GM19043 (cell line): ENCODE results near the gene EGFL7.

Source experiments
- ATAC-seq: cut with Tn5 transposase; IDR thresholded peaks from one replicate; pipeline ENCODE4 v1.9.1; 2021; ENCODE audit warnings: low read depth; ENCODE audit not compliant: unreplicated experiment

EGFL7 gene

GRCh38 chr9:136671646-136672430, 9.1 kb downstream of the EGFL7 start:
- ATAC-seq, result no peak

- no peak for ATAC-seq
Observed at GRCh38 chr9:136672431-136673087, 9.8 kb downstream of the EGFL7 start.

GRCh38 chr9:136673088-136673974, 10.6 kb downstream of the EGFL7 start:
- no peak for ATAC-seq

- no peak for ATAC-seq
Observed at GRCh38 chr9:136673975-136674785, 11.5 kb downstream of the EGFL7 start.

GRCh38 chr9:136674786-136675349, 12.2 kb downstream of the EGFL7 start:
- ATAC-seq, result no peak

GRCh38 chr9:136675477-136676296, 13.0 kb downstream of the EGFL7 start:
- no peak for ATAC-seq

- no peak for ATAC-seq
Observed at GRCh38 chr9:136676297-136676794, 13.6 kb downstream of the EGFL7 start.

GRCh38 chr9:136676920-136677686, 14.4 kb downstream of the EGFL7 start:
- no peak for ATAC-seq

- ATAC-seq, result no peak
Observed at GRCh38 chr9:136678034-136678433, 15.3 kb downstream of the EGFL7 start.

- ATAC-seq, result no peak
Observed at GRCh38 chr9:136678624-136679023, 15.9 kb downstream of the EGFL7 start.

- ATAC-seq, result no peak
Observed at GRCh38 chr9:136679431-136679941, 16.8 kb downstream of the EGFL7 start.

- no peak for ATAC-seq
Observed at GRCh38 chr9:136681029-136681428, 18.3 kb downstream of the EGFL7 start.

- no peak for ATAC-seq
Observed at GRCh38 chr9:136681945-136682699, 19.4 kb downstream of the EGFL7 start.

GRCh38 chr9:136682710-136683109, 20.0 kb downstream of the EGFL7 start:
- ATAC-seq, result no peak

GRCh38 chr9:136683173-136683745, 20.5 kb downstream of the EGFL7 start:
- no peak for ATAC-seq

- ATAC-seq, result no peak
Observed at GRCh38 chr9:136683755-136684154, 21.0 kb downstream of the EGFL7 start.

GRCh38 chr9:136684339-136684738, 21.6 kb downstream of the EGFL7 start:
- no peak for ATAC-seq
